GOT3 (cell line): ENCODE measurements around the gene TSPAN3.

ENCODE experiments used
- DNase-seq: peaks from one replicate; lab custom pipeline; 2025; ENCODE audit warnings: mixed read lengths; lab: John Stamatoyannopoulos, UW

Gene TSPAN3

DNA sequence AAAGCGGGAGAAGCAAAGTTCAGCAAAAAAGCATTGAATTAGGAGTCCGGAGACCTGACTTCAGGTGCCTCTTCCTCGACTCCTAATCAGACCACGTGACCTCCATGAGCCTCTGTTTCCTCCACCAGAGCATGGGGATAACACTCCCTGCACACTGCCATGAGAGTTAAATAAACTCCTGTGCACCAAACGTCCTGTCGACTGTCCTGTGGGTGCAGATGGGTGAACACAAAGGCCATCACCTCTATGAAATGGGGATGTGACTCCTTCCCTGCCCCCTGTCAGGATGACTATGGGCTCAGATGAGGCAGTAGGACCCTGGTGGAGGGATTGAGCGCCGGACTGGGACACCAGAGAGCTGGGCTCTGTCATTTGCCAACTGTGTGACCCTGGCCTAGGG lies 13.5 kb upstream of the TSPAN3 start:
- DNase-seq = no peak

DNA sequence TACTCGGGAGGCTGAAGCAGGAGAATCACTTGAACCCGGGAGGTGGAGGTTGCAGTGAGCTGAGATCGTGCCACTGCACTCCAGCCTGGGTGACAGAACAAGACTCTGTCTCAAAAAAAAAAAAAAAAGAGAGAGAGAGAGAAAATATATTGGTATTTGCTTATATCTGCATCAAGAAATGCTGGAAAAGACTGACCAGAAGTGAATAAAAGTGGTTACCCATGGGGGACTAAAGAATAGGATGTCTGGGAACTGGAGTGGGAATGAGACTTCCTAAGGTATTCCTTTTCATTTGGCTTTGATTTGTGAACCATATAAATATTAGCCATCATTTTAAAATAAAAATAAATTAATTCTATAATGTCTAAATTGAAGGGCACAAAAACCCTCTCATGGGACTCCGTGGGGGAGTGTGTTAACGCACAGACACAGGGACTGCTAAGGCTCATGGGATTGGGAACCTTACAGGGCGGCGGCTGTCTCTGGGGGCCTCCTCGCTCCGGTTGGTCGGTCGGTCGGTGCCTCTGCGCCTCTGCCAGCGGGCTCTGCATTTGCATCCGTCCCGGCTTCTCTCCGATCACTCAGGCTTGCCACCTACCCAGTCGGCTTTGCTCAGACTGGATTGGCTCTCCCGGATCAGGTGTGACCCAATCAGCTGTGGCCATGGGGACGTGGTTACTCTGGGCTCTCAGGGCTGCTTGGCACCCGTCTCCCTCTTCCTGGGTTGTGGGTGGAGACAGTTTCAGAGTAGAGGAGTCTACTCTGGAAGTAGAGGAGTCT lies 12.7 kb upstream of the TSPAN3 start:
- DNase-seq = no peak

DNA sequence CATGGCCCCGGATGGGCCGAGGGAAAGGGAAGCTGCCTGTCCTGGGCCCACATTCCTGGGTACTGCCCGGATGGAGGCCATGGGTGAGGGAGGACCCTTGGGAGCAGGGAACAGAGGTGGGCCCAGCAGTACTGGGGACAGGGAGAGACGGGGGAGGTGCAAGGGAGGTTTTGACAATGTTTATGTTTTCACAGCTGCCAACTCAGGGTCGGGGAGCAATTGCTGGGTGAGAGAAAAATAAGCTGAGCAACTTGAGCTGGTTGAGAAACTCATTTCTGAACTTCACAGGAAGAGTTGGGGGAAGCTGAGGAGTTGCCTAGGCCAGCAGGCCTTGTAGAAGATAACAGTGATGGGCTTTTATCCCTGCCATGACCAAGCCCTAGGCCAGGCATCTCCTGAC lies 11.1 kb upstream of the TSPAN3 start:
- no peak for DNase-seq

GRCh38 chr15:77076323-77076915 lies 5.5 kb upstream of the TSPAN3 start:
- DNase-seq = no peak

- DNase-seq = no peak
Measured at GRCh38 chr15:77075528-77075927, 4.6 kb upstream of the TSPAN3 start.

- DNase-seq = no peak
Measured at GRCh38 chr15:77074350-77074749, 3.4 kb upstream of the TSPAN3 start.

DNA sequence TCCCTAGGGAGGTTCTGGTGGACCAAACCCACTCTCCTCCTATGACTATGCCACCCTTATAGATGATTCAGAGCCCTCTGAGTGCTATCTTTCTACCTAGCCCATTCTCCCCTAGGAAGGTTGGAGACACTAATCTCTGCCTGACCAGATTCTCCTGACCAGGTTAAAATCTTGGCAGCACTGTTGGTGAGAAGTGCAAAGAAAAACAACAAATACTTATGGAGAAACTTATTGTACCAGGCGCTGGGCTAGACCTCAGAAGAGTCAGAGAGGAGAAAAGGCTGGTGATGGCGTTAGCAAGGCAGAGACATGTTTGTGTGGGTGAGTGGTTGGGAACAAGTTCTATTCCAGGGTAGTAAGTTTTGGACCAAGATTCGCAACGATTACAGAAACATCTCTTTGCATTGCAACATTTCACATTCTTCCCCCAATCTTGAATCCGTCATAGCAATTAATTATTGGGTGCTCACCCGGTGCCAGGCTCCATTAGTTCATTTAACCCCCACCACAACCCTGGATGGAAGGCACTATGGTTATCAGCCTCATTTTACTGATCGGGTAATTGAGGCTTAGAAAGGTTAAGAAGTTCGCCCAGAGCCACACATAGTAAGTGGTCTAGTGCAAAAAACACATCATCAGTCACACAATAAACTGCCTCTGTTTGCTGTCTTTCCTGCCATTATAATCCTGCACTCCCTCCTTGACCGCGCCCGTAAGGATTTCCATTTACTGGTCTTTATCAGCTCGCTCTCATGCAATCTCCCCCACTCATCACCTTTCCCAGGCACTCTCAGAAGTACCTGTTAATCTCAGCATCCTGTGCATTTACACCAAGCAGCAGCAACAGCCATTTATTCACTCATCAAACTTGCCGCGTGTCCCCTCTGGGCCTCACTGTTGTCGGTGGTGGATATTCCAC lies 655 bp upstream of the TSPAN3 start:
- DNase-seq = no peak

DNA sequence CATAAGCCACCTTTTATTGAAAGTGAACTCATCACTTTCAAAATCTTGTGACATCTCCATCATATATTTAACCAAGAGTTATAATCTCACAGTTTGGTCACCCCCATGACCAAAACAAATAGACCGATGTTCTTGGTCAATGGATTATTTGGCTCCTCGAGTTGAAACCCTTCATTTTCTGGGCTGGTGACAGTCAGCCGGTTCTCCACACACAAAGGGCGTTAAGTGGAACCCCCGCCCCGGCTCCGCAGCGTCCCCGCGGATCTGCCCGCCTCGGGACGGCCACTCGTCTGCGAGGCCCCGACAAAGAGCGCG lies 772 bp downstream of the TSPAN3 start:
- DNase-seq = no peak

DNA sequence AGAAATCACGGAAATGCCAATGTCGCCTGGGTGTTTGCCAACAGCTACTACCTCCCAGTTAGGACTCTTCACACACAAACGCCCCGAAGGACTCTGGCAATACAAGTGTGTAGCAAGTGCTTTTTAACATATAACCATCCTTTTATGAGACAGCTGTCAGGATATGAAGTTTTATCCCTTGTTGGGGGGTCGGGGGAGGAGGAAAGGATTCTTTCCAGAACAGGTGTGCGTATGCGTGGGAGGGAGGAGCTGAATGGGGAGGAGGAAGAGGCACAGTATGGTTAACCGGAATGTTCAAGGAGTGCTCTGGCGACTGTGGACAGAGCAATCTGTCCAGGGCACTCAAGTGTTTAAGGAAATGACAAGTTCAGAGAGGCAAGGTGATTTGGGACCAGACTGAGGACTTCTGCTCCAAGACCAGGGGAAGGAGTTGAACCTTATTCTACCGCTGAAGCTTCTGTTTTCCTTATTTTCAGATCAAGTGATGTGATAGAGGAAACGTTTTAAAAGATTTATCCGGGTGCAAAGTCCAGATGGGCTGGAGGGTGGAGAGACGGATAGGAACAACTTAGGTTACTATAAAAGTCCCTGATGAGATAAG lies 1.3 kb downstream of the TSPAN3 start:
- DNase-seq = no peak

DNA sequence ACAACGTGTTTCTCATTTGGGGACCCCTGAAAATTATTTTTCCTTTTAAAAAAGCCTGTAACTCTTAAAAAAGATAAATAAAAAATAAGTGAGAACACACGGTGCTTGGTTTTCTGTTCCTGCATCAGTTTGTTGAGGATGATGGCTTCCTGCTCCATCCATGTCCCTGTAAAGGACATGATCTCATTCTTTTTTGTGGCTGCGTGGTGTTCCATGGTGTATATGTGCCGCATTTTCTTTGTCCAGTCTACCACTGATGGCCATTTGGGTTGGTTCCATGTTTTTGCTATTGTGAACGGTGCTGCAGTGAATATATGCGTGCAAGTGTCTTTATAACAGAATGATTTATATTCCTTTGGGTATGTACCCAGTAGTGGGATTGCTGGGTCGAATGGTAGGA lies 2.3 kb downstream of the TSPAN3 start:
- DNase-seq = no peak

DNA sequence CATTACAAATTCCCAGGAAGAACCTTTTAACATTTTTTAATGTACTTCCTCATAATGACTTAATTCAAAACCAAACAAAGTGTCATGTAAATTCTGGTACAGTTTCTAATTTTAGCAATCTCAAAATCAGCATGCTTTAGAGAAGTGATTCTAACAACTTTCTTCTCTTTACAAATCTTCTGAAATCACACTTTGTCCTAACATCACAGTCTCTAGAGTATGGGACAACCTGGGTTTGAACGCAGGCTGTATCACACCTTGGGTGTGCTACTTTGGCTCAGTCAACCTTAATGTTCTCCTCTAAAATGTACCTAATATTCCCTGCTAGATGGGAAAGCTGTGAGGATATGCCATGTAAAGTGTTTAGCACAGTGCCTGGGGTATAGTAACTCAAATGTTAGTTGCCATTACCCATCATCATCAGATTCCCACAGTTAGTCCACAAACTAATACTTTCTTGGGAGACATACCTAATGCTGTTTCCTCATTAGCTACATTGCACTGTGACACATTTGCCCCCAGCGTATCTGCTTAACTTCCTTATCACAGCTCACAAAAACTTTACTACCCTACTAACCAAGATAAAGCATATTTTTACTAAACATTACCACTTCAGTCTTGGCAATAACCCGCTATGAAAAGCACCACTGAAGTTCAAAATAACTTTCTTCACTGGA lies 3.1 kb downstream of the TSPAN3 start:
- DNase-seq = no peak

DNA sequence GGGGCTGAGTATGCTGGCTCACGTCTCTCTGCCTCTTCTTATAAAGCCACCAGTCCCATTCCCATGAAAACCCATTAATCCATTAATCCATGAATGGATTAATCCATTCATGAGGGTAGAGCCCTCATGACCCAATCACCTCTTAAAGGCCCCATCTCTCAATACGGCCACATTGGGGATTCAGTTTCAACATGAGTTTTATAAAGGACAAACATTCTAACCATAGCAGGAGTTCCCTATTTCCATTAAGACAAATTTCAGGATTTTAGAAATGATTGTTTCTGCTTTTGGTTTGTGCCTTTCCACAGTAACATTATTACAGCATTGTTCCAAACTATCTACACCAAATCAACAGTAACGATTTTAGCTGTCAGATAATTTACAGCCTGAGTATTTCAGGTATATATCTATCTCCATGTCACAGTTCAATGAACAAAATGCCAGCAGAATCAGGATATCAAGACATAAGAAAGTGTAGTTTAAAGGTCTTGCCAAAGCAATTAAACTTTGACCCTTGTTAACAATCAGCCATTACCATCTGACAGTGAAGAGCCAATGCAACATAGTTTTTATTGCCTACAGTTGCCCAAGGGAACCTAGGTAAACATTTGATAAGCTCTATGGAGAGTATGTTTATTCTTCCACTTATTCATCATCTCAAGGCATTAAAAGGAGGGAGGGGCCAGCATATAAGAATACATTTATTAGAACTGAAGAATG lies 3.8 kb downstream of the TSPAN3 start:
- no peak for DNase-seq

GRCh38 chr15:77064539-77065308 lies 6.2 kb downstream of the TSPAN3 start:
- no peak for DNase-seq

GRCh38 chr15:77064063-77064462 lies 6.8 kb downstream of the TSPAN3 start:
- DNase-seq = no peak

- DNase-seq = no peak
Measured at GRCh38 chr15:77063249-77063648, 7.7 kb downstream of the TSPAN3 start.

DNA sequence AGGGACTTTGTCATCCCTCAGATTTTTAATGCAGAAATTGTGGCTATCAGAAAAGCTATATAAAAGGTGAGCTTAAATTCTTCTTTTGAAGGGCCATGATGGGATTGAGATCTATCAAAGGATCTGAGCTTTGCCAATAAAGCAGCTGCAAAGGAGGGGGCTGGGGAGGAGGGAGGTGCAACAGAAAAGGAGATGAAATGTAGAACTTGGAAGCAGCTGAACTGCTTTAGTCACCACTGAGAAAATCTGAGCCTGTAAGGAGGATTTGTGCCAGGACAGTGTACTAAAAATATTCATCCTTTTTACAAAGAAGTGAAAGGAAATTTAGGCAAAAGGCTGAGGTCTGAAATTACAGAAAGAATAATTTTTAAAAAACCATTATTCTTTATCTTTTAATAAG lies 10.4 kb downstream of the TSPAN3 start:
- DNase-seq = no peak

- no peak for DNase-seq
Measured at GRCh38 chr15:77059786-77060361, 11.0 kb downstream of the TSPAN3 start.

DNA sequence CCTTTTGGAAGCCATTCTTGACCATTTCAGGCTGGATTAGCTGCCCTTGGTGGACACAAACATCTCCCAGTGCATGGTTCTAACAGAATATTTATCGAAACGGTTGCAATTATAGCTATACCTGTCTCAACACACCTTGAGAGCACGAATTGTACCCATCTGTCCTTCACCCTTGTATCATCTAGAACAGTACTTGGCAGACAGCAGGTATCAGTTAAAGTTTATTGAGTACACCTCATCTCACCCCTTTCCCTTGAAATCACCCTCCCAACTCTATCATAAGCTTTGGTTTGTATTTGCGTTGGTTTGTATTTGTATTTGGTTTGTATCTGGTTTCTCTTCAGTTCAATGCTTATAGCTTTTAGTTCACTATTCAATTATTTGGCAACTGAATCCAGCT lies 12.4 kb downstream of the TSPAN3 start:
- DNase-seq = no peak

- DNase-seq = no peak
Measured at GRCh38 chr15:77057685-77058084, 13.2 kb downstream of the TSPAN3 start.

GRCh38 chr15:77057072-77057471 lies 13.8 kb downstream of the TSPAN3 start:
- DNase-seq = no peak
